ENCODE data around the gene CTSF. TPM values are rescaled to one million over a fixed set of nuclear protein-coding genes. Genes with fewer than 3 reads are reported as not detected.

CTSF gene
- total and polyA plus RNA-seq, 2 of the 8 experiments (the other 6 are each of a cell fraction or from before 2014, with no cell fraction given) = 0.58 to 2.3 TPM

DNA sequence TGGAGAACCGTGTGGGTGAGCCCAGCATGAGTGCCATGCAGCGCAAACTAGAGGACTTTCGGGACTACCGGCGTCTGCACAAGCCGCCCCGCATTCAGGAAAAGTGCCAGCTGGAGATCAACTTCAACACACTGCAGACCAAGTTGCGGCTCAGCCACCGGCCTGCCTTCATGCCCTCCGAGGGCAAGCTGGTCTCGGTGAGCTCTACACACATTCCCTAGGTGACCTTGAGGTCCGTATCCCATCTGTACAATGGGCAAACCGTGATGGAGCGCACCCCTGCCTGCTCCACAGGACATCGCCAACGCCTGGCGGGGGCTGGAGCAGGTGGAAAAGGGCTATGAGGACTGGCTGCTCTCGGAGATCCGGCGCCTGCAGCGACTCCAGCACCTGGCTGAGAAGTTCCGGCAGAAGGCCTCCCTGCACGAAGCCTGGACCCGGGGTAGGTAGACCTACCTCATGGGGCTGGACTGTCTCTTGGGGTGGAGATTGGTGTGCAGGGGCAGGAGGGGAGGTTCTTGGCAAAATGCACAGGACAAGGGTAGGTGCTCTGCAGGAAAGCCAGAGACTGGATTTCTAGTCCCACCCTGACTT is 10.6 kb downstream of the CTSF start:
- Histone ChIP-seq H3K36me3 (ENCODE audit: control insufficient read depth in 2 of 4, insufficient read depth in 4 of 4, low read length in 3 of 4) (peaks cover 25 to 58% (median 47%) of the 10 kb centered on the region in 4 experiments), H4K20me1 (replicated peaks in 1 of 2; ENCODE audit: control insufficient read depth in 1 of 2, insufficient read depth in 2 of 2, low read length in 2 of 2) (peaks cover 0 to 5% of the 10 kb centered on the region in 2 experiments), H3K56ac (replicated peaks; ENCODE audit: insufficient read length, low read depth, low read length) (no peak overlapping the region), H2BK12ac (ENCODE audit: low read depth, low read length) (no peak overlapping the region), H2AFZ (ENCODE audit: low read length) (no peak overlapping the region), H3K9ac (replicated peaks in 1 of 4; ENCODE audit: extremely low read depth in 1 of 4, low read depth in 3 of 4, low read length in 3 of 4) (no peak overlapping the region), H3K79me1 (ENCODE audit: low read depth, low read length) (no peaks in the 10 kb centered on the region), H2BK120ac (replicated peaks; ENCODE audit: low read depth, low read length) (no peak overlapping the region), H3K23ac (ENCODE audit: insufficient read length) (no peak overlapping the region), H4K5ac (ENCODE audit: insufficient read length, low read depth, low read length) (no peak overlapping the region), H3K4ac (replicated peaks; ENCODE audit: insufficient read length, low read depth, low read length) (no peak overlapping the region), H3K18ac (ENCODE audit: extremely low read depth, low read length) (no peak overlapping the region), H3K27ac (ENCODE audit: low read depth, low read length) (no peak overlapping the region), H3K4me1 (replicated peaks in 1 of 4; ENCODE audit: control insufficient read depth in 3 of 4, insufficient read depth in 4 of 4, low read length in 3 of 4) (peaks cover 0 to 2% (median 0%) of the 10 kb centered on the region in 4 experiments; a peak in 1 of 7 replicates), H3K4me3 (ENCODE audit: extremely low read depth in 1 of 4, insufficient read depth in 2 of 4, low read depth in 3 of 4, low read length in 4 of 4) (no peak overlapping the region), H3K4me2 (ENCODE audit: insufficient read depth in 1 of 2, low read depth in 2 of 2, low read length in 2 of 2) (no peak overlapping the region), H3K79me2 (ENCODE audit: control insufficient read depth in 1 of 2, insufficient read depth in 2 of 2, low read length in 2 of 2) (no peaks in the 10 kb centered on the region), H2AK5ac (ENCODE audit: low read depth, low read length) (no peak overlapping the region), H2BK5ac (ENCODE audit: low read depth, low read length) (no peak overlapping the region), H2BK20ac (ENCODE audit: low read length) (peak overlapping the region; percentile 32; the same call in 1 of the 2 replicates), H3K23me2 (ENCODE audit: low read depth, low read length) (no peaks in the 10 kb centered on the region), H3K14ac (ENCODE audit: insufficient read length) (no peak overlapping the region), H3K9me3 (ENCODE audit: insufficient read depth in 2 of 2, low read depth in 1 of 2, low read length in 1 of 2) (no peaks in the 10 kb centered on the region), H3K27me3 (replicated peaks in 1 of 4; ENCODE audit: control insufficient read depth in 3 of 4, extremely low read depth in 1 of 4, insufficient read depth in 3 of 4, low read length in 3 of 4) (no peaks in the 10 kb centered on the region), H2BK15ac (ENCODE audit: low read length) (no peak overlapping the region), H4K91ac (replicated peaks; ENCODE audit: insufficient read length, low read length) (no peak overlapping the region), H4K8ac (ENCODE audit: extremely low read depth, insufficient read depth, low read length) (no peak overlapping the region)
- FAIRE-seq = no peak
- POLR2A ChIA-PET (ENCODE audit: partially characterized antibody) = interaction anchor here (0.9 to 3.6 kb wide), 3 partner anchors 11 to 71 kb away, joined by 3 to 15 read pairs (median 4); partner anchors contain the start of genes ACTN3 and ZDHHC24
- DNase-seq (ENCODE audit: low read depth in 1 of 2, low spot score in 2 of 2) = no peak
- TF ChIP-seq EP300 (IDR thresholded peaks at IDR 0.05; ENCODE audit: borderline replicate concordance in 1 of 2, low read depth in 2 of 2, low read length in 2 of 2) = no peak
- TF ChIP-seq NRF1 (IDR thresholded peaks at IDR 0.05; ENCODE audit: low read depth, low read length) = no peak
- TF ChIP-seq KDM5A (IDR thresholded peaks at IDR 0.05; ENCODE audit: low read length) = no peak
- TF ChIP-seq USF2 (IDR thresholded peaks at IDR 0.05; ENCODE audit: low read length) = no peak
- TF ChIP-seq SIX5 (IDR thresholded peaks at IDR 0.05; ENCODE audit: low read depth, low read length) = no peak
- CTCF ChIA-PET (ENCODE audit: partially characterized antibody) = interaction anchor here (1.1 kb wide), 1 partner anchor 10 kb away, joined by 3 read pairs; no protein-coding TSS in a partner anchor
- 94% methylated on average over 24 of the region's 24 CpGs; no CpG with 5 or more reads in 1 of the 2 experiments for WGBS, 2 experiments (ENCODE audit: extremely low coverage in 1 of 2, insufficient coverage in 1 of 2, insufficient read length in 1 of 2, insufficient replicate concordance in 2 of 2, low coverage in 1 of 2, low lambda C conversion rate in 2 of 2, missing lambda C conversion rate in 1 of 2)

All from H1 (cell line).